ENCODE measurements around the gene ADM2.

ADM2 gene

GRCh38 chr22:50445071-50445879, 36.1 kb upstream of the ADM2 start:
- DNase-seq (ENCODE audit: low read depth): peak; percentile 9

GRCh38 chr22:50445880-50446707, 35.2 kb upstream of the ADM2 start:
- DNase-seq (ENCODE audit: low read depth): no peak

GRCh38 chr22:50446708-50447575, 34.4 kb upstream of the ADM2 start:
- no peak for DNase-seq (ENCODE audit: low read depth)

GRCh38 chr22:50447576-50448551, 33.5 kb upstream of the ADM2 start:
- no peak for DNase-seq (ENCODE audit: low read depth)

DNA sequence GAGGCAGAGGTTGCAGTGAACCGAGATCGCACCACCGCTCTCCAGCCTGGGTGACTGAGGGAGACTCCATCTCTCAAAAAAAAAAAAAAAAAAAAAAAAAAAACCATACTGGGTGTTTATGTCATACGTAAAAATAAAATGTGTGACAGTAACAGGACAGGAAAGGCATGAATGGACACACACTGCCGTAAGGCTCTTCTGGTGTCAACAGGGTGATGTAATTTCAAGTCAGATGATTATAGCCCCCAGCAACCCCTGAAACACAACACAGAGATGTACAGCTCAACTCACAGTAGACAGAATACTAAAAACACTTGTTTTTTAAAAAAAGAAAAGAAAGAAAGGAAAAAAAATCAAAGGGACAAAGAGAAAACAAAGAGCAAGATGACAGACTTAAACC, 28.7 kb upstream of the ADM2 start:
- DNase-seq (ENCODE audit: low read depth): no peak

DNA sequence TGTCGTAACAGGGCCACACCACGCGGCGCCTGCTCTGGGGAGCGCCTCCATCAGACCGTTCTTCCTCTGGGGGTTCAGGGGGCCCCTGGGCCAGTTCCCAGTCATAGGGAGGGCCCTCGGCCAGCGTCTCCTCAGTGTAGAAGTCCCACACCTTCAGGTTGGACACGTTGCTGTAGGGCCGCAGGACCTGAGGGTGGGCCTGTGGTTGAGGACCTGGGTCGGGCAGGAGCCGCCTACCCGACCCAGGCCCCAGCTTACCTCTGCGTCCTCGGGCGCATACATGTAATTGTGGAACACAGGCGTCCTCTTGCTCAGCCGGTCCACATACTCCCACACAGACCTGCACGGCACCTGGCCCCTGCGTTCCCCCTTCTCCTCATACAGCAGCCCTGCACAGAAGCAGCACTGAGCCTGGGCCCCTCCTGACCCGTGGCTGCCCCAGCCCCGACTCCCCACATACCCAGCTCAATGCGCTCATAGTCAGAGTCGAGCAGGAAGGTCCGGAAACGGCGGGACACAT, 26.7 kb upstream of the ADM2 start:
- DNase-seq (ENCODE audit: low read depth): no peak

DNA sequence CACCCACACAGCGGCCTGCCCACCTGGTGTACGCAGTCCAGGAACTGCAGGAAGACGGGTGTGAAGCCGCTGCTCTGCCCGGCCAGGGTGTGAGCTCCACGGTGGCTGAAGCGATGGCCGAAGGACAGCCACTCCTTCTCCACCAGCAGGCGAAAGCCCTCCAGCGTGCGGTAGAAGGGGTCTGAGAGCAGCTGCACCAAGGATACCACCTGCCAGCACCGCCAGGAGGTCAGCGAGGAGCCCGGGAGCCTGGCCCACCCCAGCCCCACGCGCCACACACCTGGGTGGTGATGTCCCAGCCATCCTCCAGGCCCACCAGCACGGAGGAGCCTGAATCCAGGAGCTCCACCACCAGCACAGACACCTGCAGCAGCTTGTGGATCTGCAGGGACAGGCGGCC, 26.1 kb upstream of the ADM2 start:
- DNase-seq (ENCODE audit: low read depth): no peak

GRCh38 chr22:50456026-50456425, 25.3 kb upstream of the ADM2 start:
- no peak for DNase-seq (ENCODE audit: low read depth)

DNA sequence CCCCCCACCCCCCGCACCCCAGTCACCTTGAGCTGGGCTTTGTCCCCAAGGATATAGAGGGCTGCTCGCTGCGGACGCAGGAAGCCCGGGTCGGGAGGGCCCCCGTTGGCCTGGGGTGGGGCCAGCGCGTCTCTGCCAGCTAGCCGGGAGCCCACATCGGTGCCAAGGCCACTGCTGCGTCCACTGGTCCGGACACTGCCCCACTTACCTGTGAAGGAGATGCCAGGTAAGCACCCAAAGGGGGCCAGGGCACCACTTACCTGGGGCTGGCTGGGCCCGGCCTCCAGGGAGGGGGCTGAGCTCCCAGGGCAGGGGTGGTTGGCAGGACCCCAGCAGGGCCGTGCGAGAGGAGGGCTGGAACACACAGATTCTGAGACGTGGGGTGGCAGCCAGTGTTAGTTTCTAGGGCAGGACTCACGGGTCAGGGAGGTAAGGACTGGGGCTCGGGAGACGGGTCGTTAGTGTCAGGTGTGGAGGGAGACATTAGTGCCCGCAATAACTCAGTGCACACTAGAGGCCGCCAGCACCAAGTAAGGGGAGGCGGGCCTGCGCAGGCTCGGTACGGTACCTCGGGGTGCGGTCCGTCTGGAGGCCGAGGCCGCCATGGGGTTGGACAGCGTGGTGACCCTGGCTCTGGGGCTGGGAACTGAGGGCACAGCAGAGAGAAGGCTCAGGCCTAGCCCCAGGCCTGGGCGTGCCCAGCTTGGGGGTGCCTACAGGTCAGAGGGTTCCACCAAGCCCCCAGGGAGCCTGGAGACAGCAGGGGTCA, 24.7 kb upstream of the ADM2 start:
- no peak for DNase-seq (ENCODE audit: low read depth)

DNA sequence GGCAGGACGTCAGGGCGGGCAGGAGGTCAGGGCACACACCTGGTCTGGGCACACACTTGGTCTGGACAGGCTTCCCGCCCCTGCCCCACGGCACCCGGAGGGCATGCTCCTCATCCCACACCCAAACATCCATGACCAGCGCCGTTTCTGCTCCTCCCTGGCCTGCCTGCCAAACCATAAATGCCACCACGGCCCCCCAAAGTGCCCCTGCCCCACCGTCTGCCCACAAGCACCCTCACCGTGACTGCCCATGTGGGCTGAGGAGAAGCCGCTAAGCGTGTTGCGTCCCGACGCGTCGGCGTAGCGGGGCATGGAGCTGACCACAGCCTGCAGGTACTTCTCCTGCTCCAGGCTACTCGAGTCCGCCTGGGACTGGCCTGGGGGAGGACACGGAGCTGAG, 22.3 kb upstream of the ADM2 start:
- no peak for DNase-seq (ENCODE audit: low read depth)

DNA sequence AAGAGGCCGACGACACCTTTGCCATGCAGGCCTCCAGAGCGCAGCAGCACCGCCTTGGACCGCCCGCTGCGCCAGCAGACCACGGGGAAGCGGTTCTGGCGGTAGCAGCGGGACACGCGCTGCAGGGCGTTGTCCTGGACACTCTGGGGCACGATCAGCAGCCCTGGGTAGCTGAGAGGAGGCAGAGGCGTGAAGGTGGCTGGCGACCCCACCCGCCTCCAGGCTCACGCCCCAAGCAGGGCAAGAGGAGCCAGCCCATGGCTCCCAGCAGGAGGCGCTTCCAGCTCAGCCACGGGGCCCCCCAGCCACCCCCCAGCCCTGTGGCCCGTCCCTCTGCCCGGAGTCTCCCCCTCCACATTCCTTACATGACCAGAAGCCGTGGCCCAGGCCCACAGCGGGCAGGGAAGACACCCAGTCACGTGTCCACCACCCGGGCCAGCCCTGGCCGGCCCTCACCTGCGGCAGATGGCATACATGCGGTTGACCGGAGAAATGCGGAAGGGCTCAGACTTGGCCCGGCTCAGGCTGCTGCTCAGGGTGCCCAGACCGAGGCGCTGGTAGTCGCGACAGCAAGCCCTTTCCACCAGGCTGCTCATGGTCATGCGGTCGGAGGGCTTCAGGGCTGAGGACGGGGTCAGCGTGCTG, 21.7 kb upstream of the ADM2 start:
- DNase-seq (ENCODE audit: low read depth): no peak

GRCh38 chr22:50460938-50461337, 20.4 kb upstream of the ADM2 start:
- DNase-seq (ENCODE audit: low read depth): no peak

- no peak for DNase-seq (ENCODE audit: low read depth)
Observed at GRCh38 chr22:50461536-50461935, 19.8 kb upstream of the ADM2 start.

DNA sequence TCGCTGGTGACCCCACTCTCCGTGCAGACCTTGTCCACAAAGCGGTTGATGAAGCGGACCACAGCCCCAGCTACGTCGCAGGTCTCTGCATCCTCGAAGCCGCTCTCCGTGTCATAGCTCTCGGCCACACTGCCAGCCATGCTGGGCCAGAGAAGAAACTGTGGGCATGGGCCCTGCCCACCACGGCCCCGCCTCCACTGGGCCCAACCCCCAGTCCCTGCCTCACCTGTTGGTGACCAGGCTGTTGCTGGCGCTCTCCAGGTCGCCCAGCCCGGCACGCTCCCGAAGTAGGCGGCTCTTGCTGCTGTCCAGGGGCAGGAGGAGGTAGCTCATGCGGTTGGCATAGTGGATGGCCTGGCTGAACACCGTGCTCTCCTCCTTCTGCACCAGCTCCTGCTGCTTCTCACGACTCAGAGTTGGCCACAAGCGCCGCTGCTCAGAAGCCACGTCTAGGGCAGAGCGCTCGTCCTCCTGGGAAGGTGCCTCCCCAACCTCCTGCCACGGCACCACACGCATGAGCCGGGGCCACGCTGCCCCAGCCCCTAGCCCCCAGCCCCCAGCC, 19.3 kb upstream of the ADM2 start:
- DNase-seq (ENCODE audit: low read depth): no peak

GRCh38 chr22:50463188-50463900, 18.0 kb upstream of the ADM2 start:
- no peak for DNase-seq (ENCODE audit: low read depth)

DNA sequence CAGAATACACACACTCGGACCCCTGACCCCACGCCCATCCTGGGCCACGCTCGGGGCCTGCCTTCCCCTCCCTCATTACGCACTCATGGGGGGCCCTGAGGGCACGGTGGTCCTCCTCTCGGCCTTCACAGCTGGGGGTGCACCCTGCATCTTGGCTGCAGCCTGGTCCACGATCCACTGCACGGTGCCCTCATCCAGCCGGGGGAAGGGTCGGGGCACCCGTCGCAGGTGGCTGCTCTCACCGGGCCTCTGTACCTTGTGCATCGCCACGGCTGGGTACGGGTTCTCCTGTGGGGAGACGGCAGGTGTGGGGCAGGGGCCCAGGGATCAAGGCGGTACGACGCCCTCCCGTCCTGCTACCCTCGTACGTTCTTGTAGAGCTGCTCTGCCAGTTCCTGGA, 16.9 kb upstream of the ADM2 start:
- DNase-seq (ENCODE audit: low read depth): no peak

DNA sequence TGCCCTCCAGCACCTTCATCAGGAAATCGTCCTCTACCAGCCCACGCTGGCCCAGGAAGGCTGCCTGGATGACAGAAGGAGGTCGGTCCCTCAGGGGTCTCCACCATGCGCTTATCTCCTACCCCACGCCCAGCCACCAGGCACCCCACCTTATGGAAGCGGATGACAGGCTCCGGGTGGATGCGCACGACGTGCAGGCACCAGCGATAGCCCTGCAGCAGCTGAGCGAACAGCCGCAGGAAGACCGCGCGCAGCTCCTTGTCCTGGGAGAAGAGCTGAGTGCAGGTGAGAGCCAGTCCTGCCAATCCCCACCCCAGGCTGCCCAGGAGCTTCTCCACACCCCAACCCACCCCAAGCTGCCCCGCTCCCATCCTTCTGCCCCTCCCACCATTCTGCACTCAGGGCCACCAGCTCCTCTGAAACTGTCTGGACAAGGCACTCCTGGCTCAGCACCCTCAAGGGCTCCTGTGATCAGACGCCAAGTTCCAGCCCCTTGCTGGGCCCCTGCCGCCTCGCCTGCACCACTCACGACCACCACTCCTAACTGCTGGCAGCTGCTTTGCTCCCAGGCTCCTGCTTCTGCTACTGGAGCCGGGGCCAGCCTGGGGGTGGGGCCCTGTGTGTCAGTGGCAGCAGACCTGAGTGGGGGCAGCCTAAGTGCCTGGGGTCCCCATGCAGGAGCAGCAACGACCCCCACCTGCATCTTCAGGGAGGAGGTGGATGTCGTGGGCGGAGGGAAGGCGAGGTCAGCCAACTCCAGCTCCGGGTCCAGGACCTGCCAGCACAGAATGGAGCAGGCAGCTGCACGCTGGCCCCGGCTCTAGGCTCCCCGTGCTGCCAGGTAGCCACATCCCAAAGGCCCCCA, 16.0 kb upstream of the ADM2 start:
- no peak for DNase-seq (ENCODE audit: low read depth)

GRCh38 chr22:50467341-50467740, 14.0 kb upstream of the ADM2 start:
- no peak for DNase-seq (ENCODE audit: low read depth)

Measured in stimulated activated CD8-positive, alpha-beta memory T cell treated with anti-CD3 and anti-CD28 coated beads, Interleukin-15, amount 100 ng/mL, for 1 hour (primary cell).